ENCODE measurements around the gene CLEC4M.

The CLEC4M gene

GRCh38 chr19:7733376-7733775, 29.7 kb upstream of the CLEC4M start:
- H3K36me3 ChIP-seq (replicated peaks) = no peaks in the 10 kb centered on the region

GRCh38 chr19:7734220-7735203, 28.5 kb upstream of the CLEC4M start:
- no peaks in the 10 kb centered on the region for H3K9me3 ChIP-seq
- no peak overlapping the region for H3K4me3 ChIP-seq
- H3K36me3 ChIP-seq (replicated peaks) = no peaks in the 10 kb centered on the region
- H3K27me3 ChIP-seq (ENCODE audit: low read depth) = peaks cover 18% of the 10 kb centered on the region
- DNase-seq (ENCODE audit: low spot score in 2 of 2) = no peak
- no peaks in the 10 kb centered on the region for H3K4me1 ChIP-seq
- in situ Hi-C loops (cut with MboI; ENCODE audit: low sequenced_read_pairs) = no loop called here

More at GRCh38 chr19:7733376-7733775, 29.7 kb upstream of the CLEC4M start:
- no peak overlapping the region for H3K4me3 ChIP-seq
- H3K27me3 ChIP-seq (ENCODE audit: low read depth) = peaks cover 29% of the 10 kb centered on the region
- H3K4me1 ChIP-seq = no peaks in the 10 kb centered on the region
- H3K9me3 ChIP-seq = no peaks in the 10 kb centered on the region
- in situ Hi-C loops (cut with MboI; ENCODE audit: low sequenced_read_pairs) = no loop called here
- DNase-seq (ENCODE audit: low spot score in 2 of 2) = no peak

- Histone ChIP-seq H3K4me3 (no peak overlapping the region), H3K9me3 (no peaks in the 10 kb centered on the region), H3K36me3 (replicated peaks) (no peaks in the 10 kb centered on the region), H3K4me1 (no peaks in the 10 kb centered on the region), H3K27me3 (ENCODE audit: low read depth) (peaks cover 10% of the 10 kb centered on the region)
- in situ Hi-C loops (cut with MboI; ENCODE audit: low sequenced_read_pairs) = no loop called here
- DNase-seq (ENCODE audit: low spot score in 2 of 2) = no peak
These were observed 26.9 kb upstream of the CLEC4M start for GRCh38 chr19:7736148-7736547.

GRCh38 chr19:7737215-7737614, 25.8 kb upstream of the CLEC4M start:
- H3K4me1 ChIP-seq = no peaks in the 10 kb centered on the region
- DNase-seq (ENCODE audit: low spot score in 2 of 2) = no peak
- in situ Hi-C loops (cut with MboI; ENCODE audit: low sequenced_read_pairs) = no loop called here
- H3K4me3 ChIP-seq = no peak overlapping the region
- no peaks in the 10 kb centered on the region for H3K9me3 ChIP-seq
- no peaks in the 10 kb centered on the region for H3K36me3 ChIP-seq (replicated peaks)
- peaks cover 5% of the 10 kb centered on the region for H3K27me3 ChIP-seq (ENCODE audit: low read depth)

- in situ Hi-C loops (cut with MboI; ENCODE audit: low sequenced_read_pairs) = no loop called here
These were observed 25.0 kb upstream of the CLEC4M start for GRCh38 chr19:7738023-7738422.

GRCh38 chr19:7739211-7739755, 23.8 kb upstream of the CLEC4M start:
- Histone ChIP-seq H3K27me3 (ENCODE audit: low read depth) (peaks cover 5% of the 10 kb centered on the region), H3K9me3 (no peaks in the 10 kb centered on the region), H3K4me1 (no peaks in the 10 kb centered on the region), H3K36me3 (replicated peaks) (no peaks in the 10 kb centered on the region), H3K4me3 (no peak overlapping the region)
- in situ Hi-C loops (cut with MboI; ENCODE audit: low sequenced_read_pairs) = no loop called here
- no peak for DNase-seq (ENCODE audit: low spot score in 2 of 2)

More at GRCh38 chr19:7738023-7738422, 25.0 kb upstream of the CLEC4M start:
- H3K36me3 ChIP-seq (replicated peaks) = no peaks in the 10 kb centered on the region
- no peaks in the 10 kb centered on the region for H3K4me1 ChIP-seq
- H3K4me3 ChIP-seq = no peak overlapping the region
- H3K9me3 ChIP-seq = no peaks in the 10 kb centered on the region
- H3K27me3 ChIP-seq (ENCODE audit: low read depth) = peaks cover 5% of the 10 kb centered on the region
- no peak for DNase-seq (ENCODE audit: low spot score in 2 of 2)

- in situ Hi-C loops (cut with MboI; ENCODE audit: low sequenced_read_pairs) = no loop called here
- H3K4me3 ChIP-seq = no peak overlapping the region
- H3K27me3 ChIP-seq (ENCODE audit: low read depth) = peaks cover 5% of the 10 kb centered on the region
- H3K9me3 ChIP-seq = no peaks in the 10 kb centered on the region
- no peak for DNase-seq (ENCODE audit: low spot score in 2 of 2)
- H3K36me3 ChIP-seq (replicated peaks) = no peaks in the 10 kb centered on the region
- no peaks in the 10 kb centered on the region for H3K4me1 ChIP-seq
These were observed 23.0 kb upstream of the CLEC4M start for GRCh38 chr19:7739801-7740681.

- no peak for DNase-seq (ENCODE audit: low spot score in 2 of 2)
- in situ Hi-C loops (cut with MboI; ENCODE audit: low sequenced_read_pairs) = no loop called here
- H3K4me1 ChIP-seq = no peaks in the 10 kb centered on the region
- H3K27me3 ChIP-seq (ENCODE audit: low read depth) = peaks cover 5% of the 10 kb centered on the region
- no peaks in the 10 kb centered on the region for H3K9me3 ChIP-seq
- H3K36me3 ChIP-seq (replicated peaks) = no peaks in the 10 kb centered on the region
- H3K4me3 ChIP-seq = no peak overlapping the region
These were observed 22.4 kb upstream of the CLEC4M start for GRCh38 chr19:7740682-7741054.

GRCh38 chr19:7742575-7742974, 20.5 kb upstream of the CLEC4M start:
- DNase-seq (ENCODE audit: low spot score in 2 of 2) = no peak
- H3K27me3 ChIP-seq (ENCODE audit: low read depth) = no peaks in the 10 kb centered on the region
- H3K9me3 ChIP-seq = no peaks in the 10 kb centered on the region
- H3K36me3 ChIP-seq (replicated peaks) = no peaks in the 10 kb centered on the region
- in situ Hi-C loops (cut with MboI; ENCODE audit: low sequenced_read_pairs) = no loop called here
- no peak overlapping the region for H3K4me3 ChIP-seq
- no peaks in the 10 kb centered on the region for H3K4me1 ChIP-seq

- no peaks in the 10 kb centered on the region for H3K4me1 ChIP-seq
- in situ Hi-C loops (cut with MboI; ENCODE audit: low sequenced_read_pairs) = no loop called here
- H3K9me3 ChIP-seq = no peaks in the 10 kb centered on the region
- H3K4me3 ChIP-seq = no peak overlapping the region
- H3K27me3 ChIP-seq (ENCODE audit: low read depth) = no peaks in the 10 kb centered on the region
- no peak for DNase-seq (ENCODE audit: low spot score in 2 of 2)
- no peaks in the 10 kb centered on the region for H3K36me3 ChIP-seq (replicated peaks)
These were observed 20.1 kb upstream of the CLEC4M start for GRCh38 chr19:7742991-7743390.

- no peaks in the 10 kb centered on the region for H3K9me3 ChIP-seq
- in situ Hi-C loops (cut with MboI; ENCODE audit: low sequenced_read_pairs) = no loop called here
- H3K27me3 ChIP-seq (ENCODE audit: low read depth) = no peaks in the 10 kb centered on the region
- H3K36me3 ChIP-seq (replicated peaks) = no peaks in the 10 kb centered on the region
- DNase-seq (ENCODE audit: low spot score in 2 of 2) = no peak
- H3K4me1 ChIP-seq = no peaks in the 10 kb centered on the region
- no peak overlapping the region for H3K4me3 ChIP-seq
These were observed 19.6 kb upstream of the CLEC4M start for GRCh38 chr19:7743425-7743841.

- Histone ChIP-seq H3K4me1 (no peaks in the 10 kb centered on the region), H3K4me3 (no peak overlapping the region), H3K36me3 (replicated peaks) (no peaks in the 10 kb centered on the region), H3K27me3 (ENCODE audit: low read depth) (no peaks in the 10 kb centered on the region), H3K9me3 (no peaks in the 10 kb centered on the region)
- in situ Hi-C loops (cut with MboI; ENCODE audit: low sequenced_read_pairs) = no loop called here
- no peak for DNase-seq (ENCODE audit: low spot score in 2 of 2)
These were observed 18.8 kb upstream of the CLEC4M start for GRCh38 chr19:7744199-7744786.

- in situ Hi-C loops (cut with MboI; ENCODE audit: low sequenced_read_pairs) = no loop called here
- H3K27me3 ChIP-seq (ENCODE audit: low read depth) = no peaks in the 10 kb centered on the region
- H3K9me3 ChIP-seq = no peaks in the 10 kb centered on the region
- H3K36me3 ChIP-seq (replicated peaks) = no peaks in the 10 kb centered on the region
- no peaks in the 10 kb centered on the region for H3K4me1 ChIP-seq
- no peak for DNase-seq (ENCODE audit: low spot score in 2 of 2)
- no peak overlapping the region for H3K4me3 ChIP-seq
These were observed 18.0 kb upstream of the CLEC4M start for GRCh38 chr19:7744871-7745650.
